H1 (cell line): ENCODE data around the gene C1QL1. TPM values are rescaled to one million over a fixed set of nuclear protein-coding genes. Genes with fewer than 3 reads are reported as not detected.

Experiments
- BCL11A ChIP-seq, 2 experiments: IDR thresholded peaks; one replicate each; pipeline ENCODE4 v1.6.1; 2011; ENCODE audit warnings: low read depth in 2 of 2, low read length in 2 of 2, mild to moderate bottlenecking in 2 of 2
- CEBPB ChIP-seq: IDR thresholded peaks from 2 replicates; pipeline ENCODE4 v1.6.1; 2012; ENCODE audit warnings: low read depth, low read length
- HDAC2 ChIP-seq, 2 experiments: fragments of 300-600 bp in 1 of 2; sonication (generic) in 1 of 2; IDR thresholded peaks; 2 replicates each; pipeline ENCODE4 v1.6.1; 2011 to 2012; ENCODE audit warnings: low read depth in 2 of 2, low read length in 2 of 2, mild to moderate bottlenecking in 2 of 2, moderate library complexity in 2 of 2, borderline replicate concordance in 1 of 2, inconsistent platforms in 1 of 2
- JUND ChIP-seq: IDR thresholded peaks from 2 replicates; pipeline ENCODE4 v1.6.1; 2011; ENCODE audit warnings: mild to moderate bottlenecking, improper control_type of control experiment, low read length
- RBBP5 ChIP-seq: IDR thresholded peaks from 2 replicates; pipeline ENCODE4 v1.7.1; 2012; ENCODE audit warnings: low read depth, mild to moderate bottlenecking, inconsistent platforms, low read length, moderate library complexity, borderline replicate concordance
- RNF2 ChIP-seq: fragments of 200-900, 300-1000 bp; sonication (generic); IDR thresholded peaks from 2 replicates; pipeline ENCODE4 v1.7.1; 2016; ENCODE audit warnings: borderline replicate concordance, low read depth, mild to moderate bottlenecking, antibody characterized with exemption, low read length; ENCODE audit not compliant: poor library complexity, severe bottlenecking; ENCODE audit errors: missing control alignments
- polyA plus RNA-seq, 7 experiments: library from polyadenylated mRNA; depleted of rRNA in 3 of 7; stranded (reverse) in 5 of 7; unstranded in 2 of 7; fragments of >200 nt in 5 of 7; fragments of 200-250 nt in 2 of 7; gene quantifications; 1 replicate in 5 of 7; 2 replicates in 1 of 7; 4 replicates in 1 of 7; pipeline versions ENCODE4 v1.2.1 to v1.2.3, GENCODE V29; 2011 to 2013; ENCODE audit warnings: missing spikeins in 2 of 7, mixed read lengths in 2 of 7
- total RNA-seq: library from RNA; stranded (reverse); fragmentation: NEBNext Ultra II Directional; extraction: Animal tissue kit (Norgen Biotek cat#: 25700); gene quantifications from 2 replicates; pipeline ENCODE4 v1.2.1, GENCODE V29; 2021
- TF ChIP-seq, protein P1 (sequence below), 3 experiments: IDR thresholded peaks; 1 replicate in 2 of 3; 2 replicates in 1 of 3; pipeline versions ENCODE4 v1.5.1 to v1.6.1; 2011; ENCODE audit warnings: low read length in 3 of 3, mild to moderate bottlenecking in 3 of 3, inconsistent platforms in 2 of 3, low read depth in 1 of 3, moderate library complexity in 1 of 3; ENCODE audit not compliant: insufficient read depth in 1 of 3; ENCODE audit errors: control extremely low read depth in 1 of 3

The C1QL1 gene
- total and polyA plus RNA-seq, 2 of the 8 experiments (the other 6 are each of a cell fraction or from before 2014, with no cell fraction given): 7.6 to 10.5 TPM

- no peak for TF ChIP-seq HDAC2 (IDR thresholded peaks at IDR 0.05; ENCODE audit: borderline replicate concordance in 1 of 2, low read depth in 2 of 2, low read length in 2 of 2)
- no peak for TF ChIP-seq JUND
- no peak for TF ChIP-seq RBBP5
- no peak for TF ChIP-seq CEBPB
- TF ChIP-seq RNF2: no peak
- TF ChIP-seq BCL11A (IDR thresholded peaks at IDR 0.05; ENCODE audit: low read depth in 2 of 2, low read length in 2 of 2): no peak
- TF ChIP-seq, protein P1, sequence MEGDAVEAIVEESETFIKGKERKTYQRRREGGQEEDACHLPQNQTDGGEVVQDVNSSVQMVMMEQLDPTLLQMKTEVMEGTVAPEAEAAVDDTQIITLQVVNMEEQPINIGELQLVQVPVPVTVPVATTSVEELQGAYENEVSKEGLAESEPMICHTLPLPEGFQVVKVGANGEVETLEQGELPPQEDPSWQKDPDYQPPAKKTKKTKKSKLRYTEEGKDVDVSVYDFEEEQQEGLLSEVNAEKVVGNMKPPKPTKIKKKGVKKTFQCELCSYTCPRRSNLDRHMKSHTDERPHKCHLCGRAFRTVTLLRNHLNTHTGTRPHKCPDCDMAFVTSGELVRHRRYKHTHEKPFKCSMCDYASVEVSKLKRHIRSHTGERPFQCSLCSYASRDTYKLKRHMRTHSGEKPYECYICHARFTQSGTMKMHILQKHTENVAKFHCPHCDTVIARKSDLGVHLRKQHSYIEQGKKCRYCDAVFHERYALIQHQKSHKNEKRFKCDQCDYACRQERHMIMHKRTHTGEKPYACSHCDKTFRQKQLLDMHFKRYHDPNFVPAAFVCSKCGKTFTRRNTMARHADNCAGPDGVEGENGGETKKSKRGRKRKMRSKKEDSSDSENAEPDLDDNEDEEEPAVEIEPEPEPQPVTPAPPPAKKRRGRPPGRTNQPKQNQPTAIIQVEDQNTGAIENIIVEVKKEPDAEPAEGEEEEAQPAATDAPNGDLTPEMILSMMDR (IDR thresholded peaks at IDR 0.05; ENCODE audit: control extremely low read depth in 1 of 3, insufficient read depth in 1 of 3, low read depth in 1 of 3, low read length in 3 of 3): no peak
These were observed 35.9 kb downstream of the C1QL1 start (continued) for GRCh38 chr17:44932096-44932786.
